22Rv1 (cell line): ENCODE measurements around the gene PXYLP1.

Experiments
- ZFX ChIP-seq: fragments of 450-650 bp; IDR thresholded peaks from 2 replicates; pipeline ENCODE4 v1.6.1; 2017; ENCODE audit warnings: antibody characterized with exemption, borderline replicate concordance
- TF ChIP-seq, protein P1 (sequence below): fragments of 450-650 bp; IDR thresholded peaks from 2 replicates; pipeline ENCODE4 v1.5.1; 2017; ENCODE audit warnings: mild to moderate bottlenecking

- TF ChIP-seq, protein P1, sequence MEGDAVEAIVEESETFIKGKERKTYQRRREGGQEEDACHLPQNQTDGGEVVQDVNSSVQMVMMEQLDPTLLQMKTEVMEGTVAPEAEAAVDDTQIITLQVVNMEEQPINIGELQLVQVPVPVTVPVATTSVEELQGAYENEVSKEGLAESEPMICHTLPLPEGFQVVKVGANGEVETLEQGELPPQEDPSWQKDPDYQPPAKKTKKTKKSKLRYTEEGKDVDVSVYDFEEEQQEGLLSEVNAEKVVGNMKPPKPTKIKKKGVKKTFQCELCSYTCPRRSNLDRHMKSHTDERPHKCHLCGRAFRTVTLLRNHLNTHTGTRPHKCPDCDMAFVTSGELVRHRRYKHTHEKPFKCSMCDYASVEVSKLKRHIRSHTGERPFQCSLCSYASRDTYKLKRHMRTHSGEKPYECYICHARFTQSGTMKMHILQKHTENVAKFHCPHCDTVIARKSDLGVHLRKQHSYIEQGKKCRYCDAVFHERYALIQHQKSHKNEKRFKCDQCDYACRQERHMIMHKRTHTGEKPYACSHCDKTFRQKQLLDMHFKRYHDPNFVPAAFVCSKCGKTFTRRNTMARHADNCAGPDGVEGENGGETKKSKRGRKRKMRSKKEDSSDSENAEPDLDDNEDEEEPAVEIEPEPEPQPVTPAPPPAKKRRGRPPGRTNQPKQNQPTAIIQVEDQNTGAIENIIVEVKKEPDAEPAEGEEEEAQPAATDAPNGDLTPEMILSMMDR, result no peak
- TF ChIP-seq ZFX, result no peak
Measured at GRCh38 chr3:141328286-141329166, 96.9 kb downstream of the PXYLP1 start.
